GM19238 (cell line): ENCODE measurements around the gene MRM3.
"Not testable (repeated sequence)": the region's sequence is repeated elsewhere in the genome, so short reads cannot be mapped to it uniquely, and the experiment has no call there.

Source experiments
- DNase-seq: peaks from one replicate; pipeline ENCODE4 v3.0.0; 2011; ENCODE audit warnings: low spot score; ENCODE audit not compliant: insufficient read length

MRM3 gene

DNA sequence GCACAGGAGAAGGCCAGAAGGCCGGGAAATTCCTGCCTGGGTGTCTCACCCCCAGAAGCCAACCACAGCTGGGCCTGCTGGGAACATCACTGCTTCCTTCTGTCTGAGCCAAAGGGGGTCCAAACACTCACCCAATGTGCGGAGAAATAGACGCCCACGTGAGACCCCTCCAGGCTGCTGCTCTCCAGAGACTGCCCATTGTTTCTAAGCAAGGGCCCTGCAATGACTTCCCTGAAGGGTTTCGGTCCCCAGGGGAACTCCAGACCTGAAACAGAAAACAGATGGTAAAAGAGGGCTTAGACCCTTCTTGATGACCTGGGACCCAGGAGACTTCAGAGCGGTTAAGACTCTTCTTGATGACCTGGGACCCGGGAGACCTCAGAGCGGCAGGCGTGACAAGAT is 41.3 kb downstream of the MRM3 start:
- DNase-seq, result peak; percentile 32

DNA sequence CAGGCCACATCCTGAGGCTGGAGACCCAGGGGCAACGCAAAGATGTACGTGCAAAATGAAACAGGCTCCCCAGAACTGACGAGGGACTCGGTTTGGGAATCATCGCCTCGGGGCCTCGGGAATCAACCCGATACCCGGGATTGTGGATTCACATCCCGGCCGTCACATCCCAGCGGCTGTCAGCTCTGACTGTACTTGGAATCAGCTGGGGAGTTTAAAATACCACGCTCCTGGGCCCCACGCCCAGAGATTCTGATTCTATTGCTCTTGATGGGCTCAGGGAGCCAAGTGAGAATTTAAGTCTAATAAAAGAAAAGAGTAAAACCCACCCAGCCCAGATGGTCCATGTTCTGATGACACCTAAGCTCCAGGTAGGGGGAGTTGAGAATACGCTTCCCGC is 42.2 kb downstream of the MRM3 start:
- DNase-seq, result no peak

DNA sequence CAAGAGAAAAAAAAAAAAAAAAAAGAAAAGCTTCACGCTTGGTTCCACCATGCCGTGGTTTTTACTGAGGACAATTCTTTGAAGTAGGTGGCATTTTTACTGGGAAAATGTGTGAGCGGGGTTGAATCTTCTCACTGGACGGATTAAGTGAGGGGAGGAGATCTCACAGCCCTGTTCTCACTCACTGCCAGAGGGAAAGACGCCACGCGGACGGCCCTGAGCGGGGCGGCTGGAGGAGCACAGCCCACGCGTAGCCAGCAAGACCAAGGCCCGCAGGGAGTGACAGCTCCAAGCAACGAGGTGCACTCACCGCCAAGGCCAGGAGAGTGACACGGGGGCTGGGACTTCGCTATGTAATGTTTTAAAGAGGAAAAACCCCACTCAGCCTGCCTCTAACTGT is 43.1 kb downstream of the MRM3 start:
- no peak for DNase-seq

DNA sequence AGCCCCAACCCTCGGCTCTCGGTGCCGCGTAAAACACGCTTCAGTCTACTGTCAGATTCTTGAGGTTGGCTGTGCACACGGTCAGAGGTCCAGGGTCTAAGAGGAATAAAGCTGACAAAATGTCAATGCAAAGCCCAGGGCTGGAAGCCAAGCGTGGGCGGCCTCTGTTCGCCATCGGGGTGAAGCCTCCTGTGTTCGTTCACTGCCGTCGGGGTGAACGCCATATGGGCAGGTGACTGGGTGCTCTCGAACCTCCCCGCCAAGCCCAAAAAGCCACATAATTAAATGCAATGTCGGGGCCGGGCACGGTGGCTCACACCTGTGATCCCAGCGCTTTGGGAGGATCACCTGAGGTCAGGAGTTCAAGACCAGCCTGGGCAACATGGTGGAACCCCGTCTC is 44.6 kb downstream of the MRM3 start:
- no peak for DNase-seq

DNA sequence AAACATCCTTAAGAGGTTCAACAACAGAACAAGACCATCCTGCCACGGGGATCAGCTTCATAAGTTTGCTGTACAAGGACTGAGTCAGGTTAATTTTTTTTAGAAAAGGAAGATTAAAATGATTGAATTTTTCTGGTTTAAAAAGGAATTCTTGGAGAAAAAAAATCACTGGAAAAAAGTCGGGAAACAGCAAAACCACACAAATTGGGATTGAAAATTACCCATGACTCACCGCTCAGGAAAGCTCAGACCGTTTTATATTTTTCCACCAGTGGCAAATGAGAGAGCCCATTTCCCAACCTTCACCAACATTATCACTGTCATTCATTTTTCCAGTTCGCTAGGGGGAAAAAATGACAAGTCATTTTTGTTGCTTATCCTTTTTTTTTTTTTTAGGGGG is 46.6 kb downstream of the MRM3 start:
- DNase-seq, result no peak

DNA sequence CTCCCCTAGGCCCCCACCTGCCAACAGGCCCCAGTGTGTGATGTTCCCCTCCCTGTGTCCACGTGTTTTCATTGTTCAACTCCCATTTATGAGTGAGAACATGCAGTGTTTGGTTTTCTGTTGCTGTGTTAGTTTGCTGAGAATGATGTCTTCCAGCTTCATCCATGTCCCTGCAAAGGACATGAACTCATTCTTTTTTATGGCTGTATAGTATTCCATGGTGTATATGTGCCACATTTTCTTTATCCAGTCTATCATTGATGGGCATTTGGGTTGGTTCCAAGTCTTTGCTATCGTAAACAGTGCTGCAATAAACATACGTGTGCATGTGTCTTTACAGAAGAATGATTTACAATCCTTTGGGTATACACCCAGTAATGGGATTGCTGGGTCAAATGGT is 47.5 kb downstream of the MRM3 start:
- not testable (repeated sequence) for DNase-seq

DNA sequence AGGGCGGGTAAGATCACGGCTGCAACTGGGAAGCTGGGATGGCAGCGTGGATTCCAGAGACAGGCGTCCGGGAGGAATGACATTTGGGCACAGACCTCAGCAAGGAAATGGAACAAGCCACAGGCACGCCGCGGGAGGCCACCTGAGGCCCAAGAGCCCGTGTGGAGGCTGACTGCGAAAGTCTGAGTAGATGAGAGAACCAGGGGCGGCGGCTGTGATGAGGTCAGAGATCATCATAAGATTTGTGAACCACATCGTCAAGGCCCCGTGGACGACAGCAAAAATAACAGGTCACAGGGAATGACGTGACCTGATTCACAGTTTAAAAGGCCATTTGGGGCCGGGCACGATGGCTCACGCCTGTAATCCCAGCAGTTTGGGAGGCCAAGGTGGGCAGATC is 48.2 kb downstream of the MRM3 start:
- DNase-seq, result no peak

DNA sequence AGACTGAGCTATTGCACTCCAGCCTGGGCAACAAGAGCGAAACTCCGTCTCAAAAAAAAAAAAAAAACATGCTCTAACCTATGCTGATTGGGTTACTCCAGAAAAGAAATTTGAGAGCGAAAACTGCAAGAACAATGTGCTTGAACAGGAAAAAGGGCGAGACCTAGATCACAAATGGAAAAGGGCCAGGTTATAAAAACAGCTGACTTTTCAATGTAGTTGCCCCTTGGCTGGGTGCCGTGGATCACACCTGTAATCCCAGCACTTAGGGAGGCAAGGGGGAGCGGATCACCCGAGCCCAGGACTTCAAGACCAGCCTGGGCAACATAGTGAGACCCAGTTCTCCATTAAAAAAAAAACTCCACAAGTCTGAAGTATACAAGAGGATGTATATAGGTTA is 48.8 kb downstream of the MRM3 start:
- no peak for DNase-seq

DNA sequence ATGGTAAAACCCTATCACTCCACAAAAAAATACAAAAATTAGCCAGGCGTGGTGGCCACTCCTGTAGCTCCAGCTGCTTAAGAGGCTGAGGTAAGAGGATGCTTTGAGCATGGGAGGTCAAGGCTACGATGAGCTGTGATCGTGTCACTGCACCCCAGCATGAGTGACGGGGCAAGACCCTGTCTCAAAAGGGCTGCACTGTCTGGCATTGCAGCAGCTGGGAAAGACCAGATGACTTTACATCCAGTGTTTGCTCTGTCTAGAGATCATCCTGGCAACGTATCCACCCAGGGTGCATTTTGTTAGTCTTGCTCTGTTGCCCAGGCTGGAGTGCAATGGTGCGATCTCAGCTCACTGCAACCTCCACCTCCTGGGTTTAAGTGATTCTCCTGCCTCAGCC is 52.0 kb downstream of the MRM3 start:
- no peak for DNase-seq

DNA sequence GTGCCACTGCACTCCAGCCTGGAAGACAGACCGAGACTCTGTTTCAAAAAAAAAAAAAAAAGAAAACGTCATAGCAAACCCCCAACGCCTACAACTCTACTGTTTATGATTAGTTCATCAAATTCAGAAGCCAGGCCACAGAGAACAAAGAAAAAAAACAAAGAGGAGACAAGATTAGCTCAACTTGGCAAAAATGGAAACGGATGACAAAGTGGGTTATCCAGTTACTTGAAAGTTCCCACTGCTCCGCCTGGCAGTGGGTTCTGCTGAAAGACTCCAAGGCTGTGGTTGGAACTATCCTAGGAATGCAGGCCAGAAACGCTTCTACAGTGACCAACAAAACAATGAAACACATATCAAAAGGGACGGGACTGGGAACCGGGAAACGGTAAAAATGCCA is 53.1 kb downstream of the MRM3 start:
- DNase-seq, result no peak

DNA sequence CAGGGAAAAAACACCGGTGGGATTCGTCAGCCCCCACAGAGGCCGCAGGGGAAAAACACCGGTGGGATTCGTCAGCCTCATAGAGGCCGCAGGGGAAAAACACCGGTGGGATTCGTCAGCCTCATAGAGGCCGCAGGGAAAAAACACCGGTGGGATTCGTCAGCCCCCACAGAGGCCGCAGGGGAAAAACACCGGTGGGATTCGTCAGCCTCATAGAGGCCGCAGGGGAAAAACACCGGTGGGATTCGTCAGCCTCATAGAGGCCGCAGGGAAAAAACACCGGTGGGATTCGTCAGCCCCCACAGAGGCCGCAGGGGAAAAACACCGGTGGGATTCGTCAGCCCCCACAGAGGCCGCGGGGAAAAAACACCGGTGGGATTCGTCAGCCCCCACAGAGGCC is 53.6 kb downstream of the MRM3 start:
- DNase-seq, result not testable (repeated sequence)

DNA sequence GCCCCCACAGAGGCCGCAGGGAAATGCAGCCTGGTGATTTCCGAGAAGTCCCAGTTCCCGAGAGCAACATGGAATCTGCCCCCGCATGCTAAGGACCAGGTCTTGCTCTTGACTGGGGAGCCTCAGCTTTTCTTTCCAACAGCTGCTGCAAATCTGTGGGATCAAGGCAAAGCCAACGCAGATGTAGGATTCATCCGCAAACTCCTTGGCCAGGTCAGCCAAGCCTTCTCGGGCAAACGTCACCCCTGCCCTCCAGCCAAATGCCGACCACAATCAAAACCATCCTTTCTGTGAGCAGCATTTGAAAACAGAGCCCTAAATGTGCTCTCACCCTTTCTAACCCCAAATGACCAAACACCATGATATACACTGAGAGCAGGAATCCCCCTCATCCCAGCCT is 54.0 kb downstream of the MRM3 start:
- no peak for DNase-seq

DNA sequence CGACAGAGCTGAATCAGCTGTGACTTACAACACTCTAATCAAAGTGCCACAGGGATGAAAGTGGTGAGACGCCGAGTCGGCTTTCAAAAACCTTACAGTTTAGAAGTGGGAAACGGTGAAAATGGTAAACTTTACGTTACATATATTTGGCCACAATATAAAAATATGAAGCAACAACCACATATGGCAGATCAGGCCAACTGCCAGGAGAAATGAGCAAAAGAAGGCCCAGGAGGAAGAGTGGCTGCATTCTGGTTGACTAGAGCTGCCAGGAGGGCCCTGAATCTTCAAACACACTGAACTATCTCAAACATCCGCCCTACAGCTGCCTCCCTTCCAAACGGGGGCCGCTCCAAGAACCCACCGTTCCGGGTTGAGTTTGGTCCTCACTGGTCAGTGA is 56.3 kb downstream of the MRM3 start:
- DNase-seq, result no peak

DNA sequence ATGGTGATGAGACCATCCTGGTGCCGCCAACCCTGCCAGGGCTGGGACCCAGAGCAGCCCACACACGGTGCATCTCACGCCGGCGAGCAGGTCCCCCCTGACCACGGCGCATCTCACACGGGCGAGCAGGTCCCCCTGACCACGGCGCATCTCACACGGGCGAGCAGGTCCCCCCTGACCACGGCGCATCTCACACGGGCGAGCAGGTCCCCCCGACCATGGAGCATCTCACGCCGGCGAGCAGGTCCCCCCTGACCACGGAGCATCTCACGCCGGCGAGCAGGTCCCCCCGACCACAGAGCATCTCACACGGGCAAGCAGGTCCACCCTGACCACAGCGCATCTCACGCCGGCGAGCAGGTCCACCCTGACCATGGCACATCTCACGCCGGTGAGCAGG is 59.2 kb downstream of the MRM3 start:
- DNase-seq, result no peak
